ENCODE data around the gene SRC. TPM values are rescaled to one million over a fixed set of nuclear protein-coding genes. Genes with fewer than 3 reads are reported as not detected.

SRC gene
- total RNA-seq, 1 donor from 2014 or later = 128 TPM

- Mint-ChIP-seq H3K4me1 (ENCODE audit: low read depth) (peaks cover 4% of the 10 kb centered on the region), H3K9me3 (ENCODE audit: low read depth) (peaks cover 3% of the 10 kb centered on the region), H3K27ac (no peak overlapping the region), H3K4me3 (ENCODE audit: low read depth) (no peak overlapping the region), H3K27me3 (no peaks in the 10 kb centered on the region), H3K36me3 (ENCODE audit: insufficient read depth) (peaks cover 23% of the 10 kb centered on the region)
- TF ChIP-seq, protein P1, sequence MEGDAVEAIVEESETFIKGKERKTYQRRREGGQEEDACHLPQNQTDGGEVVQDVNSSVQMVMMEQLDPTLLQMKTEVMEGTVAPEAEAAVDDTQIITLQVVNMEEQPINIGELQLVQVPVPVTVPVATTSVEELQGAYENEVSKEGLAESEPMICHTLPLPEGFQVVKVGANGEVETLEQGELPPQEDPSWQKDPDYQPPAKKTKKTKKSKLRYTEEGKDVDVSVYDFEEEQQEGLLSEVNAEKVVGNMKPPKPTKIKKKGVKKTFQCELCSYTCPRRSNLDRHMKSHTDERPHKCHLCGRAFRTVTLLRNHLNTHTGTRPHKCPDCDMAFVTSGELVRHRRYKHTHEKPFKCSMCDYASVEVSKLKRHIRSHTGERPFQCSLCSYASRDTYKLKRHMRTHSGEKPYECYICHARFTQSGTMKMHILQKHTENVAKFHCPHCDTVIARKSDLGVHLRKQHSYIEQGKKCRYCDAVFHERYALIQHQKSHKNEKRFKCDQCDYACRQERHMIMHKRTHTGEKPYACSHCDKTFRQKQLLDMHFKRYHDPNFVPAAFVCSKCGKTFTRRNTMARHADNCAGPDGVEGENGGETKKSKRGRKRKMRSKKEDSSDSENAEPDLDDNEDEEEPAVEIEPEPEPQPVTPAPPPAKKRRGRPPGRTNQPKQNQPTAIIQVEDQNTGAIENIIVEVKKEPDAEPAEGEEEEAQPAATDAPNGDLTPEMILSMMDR (IDR thresholded peaks at IDR 0.05; ENCODE audit: unreplicated experiment) = no peak
- DNase-seq (ENCODE audit: low spot score, unreplicated experiment) = no peak
These were observed 15.4 kb downstream of the SRC start for GRCh38 chr20:37361336-37361735.

GRCh38 chr20:37362231-37362792 lies 16.4 kb downstream of the SRC start:
- H3K27me3 Mint-ChIP-seq = no peaks in the 10 kb centered on the region
- DNase-seq (ENCODE audit: low spot score, unreplicated experiment) = no peak

GRCh38 chr20:37362821-37363220 lies 16.9 kb downstream of the SRC start:
- H3K4me1 Mint-ChIP-seq (ENCODE audit: low read depth) = no peaks in the 10 kb centered on the region
- no peaks in the 10 kb centered on the region for H3K27me3 Mint-ChIP-seq
- DNase-seq (ENCODE audit: low spot score, unreplicated experiment) = no peak
- peaks cover 3% of the 10 kb centered on the region for H3K9me3 Mint-ChIP-seq (ENCODE audit: low read depth)
- H3K4me3 Mint-ChIP-seq (ENCODE audit: low read depth) = no peak overlapping the region
- H3K27ac Mint-ChIP-seq = peak overlapping the region; percentile 20
- TF ChIP-seq, protein P1 (IDR thresholded peaks at IDR 0.05; ENCODE audit: unreplicated experiment) = no peak
- peaks cover 26% of the 10 kb centered on the region for H3K36me3 Mint-ChIP-seq (ENCODE audit: insufficient read depth)

More at GRCh38 chr20:37362231-37362792, 16.4 kb downstream of the SRC start:
- TF ChIP-seq, protein P1 (IDR thresholded peaks at IDR 0.05; ENCODE audit: unreplicated experiment) = no peak
- no peak overlapping the region for H3K4me3 Mint-ChIP-seq (ENCODE audit: low read depth)
- peaks cover 3% of the 10 kb centered on the region for H3K4me1 Mint-ChIP-seq (ENCODE audit: low read depth)
- H3K27ac Mint-ChIP-seq = no peak overlapping the region
- H3K9me3 Mint-ChIP-seq (ENCODE audit: low read depth) = peaks cover 3% of the 10 kb centered on the region
- peaks cover 29% of the 10 kb centered on the region for H3K36me3 Mint-ChIP-seq (ENCODE audit: insufficient read depth)

GRCh38 chr20:37363221-37364012 lies 17.5 kb downstream of the SRC start:
- H3K36me3 Mint-ChIP-seq (ENCODE audit: insufficient read depth) = peaks cover 28% of the 10 kb centered on the region
- no peak overlapping the region for H3K4me3 Mint-ChIP-seq (ENCODE audit: low read depth)
- TF ChIP-seq, protein P1 (IDR thresholded peaks at IDR 0.05; ENCODE audit: unreplicated experiment) = no peak
- H3K4me1 Mint-ChIP-seq (ENCODE audit: low read depth) = no peaks in the 10 kb centered on the region
- H3K9me3 Mint-ChIP-seq (ENCODE audit: low read depth) = peaks cover 3% of the 10 kb centered on the region
- H3K27ac Mint-ChIP-seq = no peak overlapping the region
- no peak for DNase-seq (ENCODE audit: low spot score, unreplicated experiment)
- H3K27me3 Mint-ChIP-seq = no peaks in the 10 kb centered on the region

DNA sequence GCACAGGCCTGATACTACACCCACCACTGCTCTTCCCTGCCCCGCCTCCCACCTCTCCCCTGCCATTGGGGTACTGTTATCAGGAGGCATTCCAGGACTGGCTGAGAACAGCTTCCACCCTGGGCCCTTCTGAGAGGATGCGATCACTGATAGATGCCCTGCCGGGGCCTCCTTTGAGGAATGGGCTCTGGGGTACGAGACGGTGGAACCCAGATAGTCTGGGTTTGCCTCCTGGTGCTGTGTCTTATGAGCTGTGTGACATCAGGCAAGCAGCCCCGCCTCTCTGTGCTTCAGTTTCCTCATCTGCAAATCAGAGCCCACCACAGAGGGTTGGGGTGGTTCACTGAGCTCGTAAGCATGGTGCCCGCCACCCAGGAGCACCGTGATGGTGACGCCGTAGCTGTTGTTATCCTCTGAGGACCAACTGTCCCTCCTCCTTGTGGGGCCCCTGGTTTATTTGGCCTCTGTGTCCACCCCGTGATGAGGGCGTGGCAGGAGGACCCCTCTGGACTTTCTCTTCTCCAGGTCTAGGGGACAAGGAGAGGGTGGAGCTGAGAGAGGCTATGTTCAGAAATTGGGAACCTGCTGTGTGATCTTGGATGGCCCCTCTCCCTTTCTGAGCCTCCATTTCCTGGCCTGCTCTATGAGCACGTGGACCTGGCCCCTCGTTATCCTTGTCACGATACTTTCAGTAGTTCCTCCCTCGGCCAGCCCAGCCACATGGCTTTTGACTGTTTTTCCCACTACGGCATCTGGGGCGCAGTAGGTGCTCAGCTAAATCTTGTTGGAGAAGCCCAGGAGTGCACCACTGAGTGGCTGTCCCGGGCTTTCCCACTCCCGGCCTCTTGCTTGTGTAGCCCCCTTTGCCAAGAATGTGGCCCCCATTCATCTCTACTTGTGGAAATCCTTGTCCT lies 18.3 kb downstream of the SRC start:
- TF ChIP-seq, protein P1 (IDR thresholded peaks at IDR 0.05; ENCODE audit: unreplicated experiment) = no peak
- no peaks in the 10 kb centered on the region for H3K27me3 Mint-ChIP-seq
- H3K36me3 Mint-ChIP-seq (ENCODE audit: insufficient read depth) = peaks cover 33% of the 10 kb centered on the region
- no peak overlapping the region for H3K27ac Mint-ChIP-seq
- H3K4me1 Mint-ChIP-seq (ENCODE audit: low read depth) = no peaks in the 10 kb centered on the region
- no peak overlapping the region for H3K4me3 Mint-ChIP-seq (ENCODE audit: low read depth)
- peaks cover 3% of the 10 kb centered on the region for H3K9me3 Mint-ChIP-seq (ENCODE audit: low read depth)
- DNase-seq (ENCODE audit: low spot score, unreplicated experiment) = no peak
